ENCODE measurements around the gene RNF32.

GRCh38 chr7:156680281-156680680 is 39.7 kb downstream of the RNF32 start:
- TF ChIP-seq NR2F2 (IDR thresholded peaks at IDR 0.05), result no peak
- no peak for TF ChIP-seq RAD21 (IDR thresholded peaks at IDR 0.05)
- TF ChIP-seq CTCF (IDR thresholded peaks at IDR 0.05; ENCODE audit: low read depth, low read length, missing input control), result no peak
- no peak for TF ChIP-seq YY1 (IDR thresholded peaks at IDR 0.05)
- no peak for TF ChIP-seq REST (IDR thresholded peaks at IDR 0.05)
- TF ChIP-seq MAX (IDR thresholded peaks at IDR 0.05), result no peak
- no peak for TF ChIP-seq GABPA (IDR thresholded peaks at IDR 0.05 in 1 of 2, conservative IDR thresholded peaks at IDR 0.05 in 1 of 2)
- no peak for TF ChIP-seq ZBTB33 (IDR thresholded peaks at IDR 0.05)
- no peak for TF ChIP-seq TAF1 (conservative IDR thresholded peaks at IDR 0.05)
- no peak for TF ChIP-seq JUND (IDR thresholded peaks at IDR 0.05)
- no peak for TF ChIP-seq ATF3 (IDR thresholded peaks at IDR 0.05)
